ENCODE data around the gene GPX7.

Gene GPX7

GRCh38 chr1:52629325-52629643 lies 27.1 kb downstream of the GPX7 start:
- no peak for DNase-seq (ENCODE audit: low spot score)

- DNase-seq (ENCODE audit: low spot score) = no peak
Observed at GRCh38 chr1:52629667-52630066, 27.5 kb downstream of the GPX7 start.

GRCh38 chr1:52631759-52632331 lies 29.7 kb downstream of the GPX7 start:
- DNase-seq (ENCODE audit: low spot score) = no peak

- DNase-seq (ENCODE audit: low spot score) = no peak
Observed at GRCh38 chr1:52632732-52633290, 30.6 kb downstream of the GPX7 start, which contains the start of gene SHISAL2A. TSS of gene SHISAL2A (plus strand) at chr1:52633168. CDS start at chr1:52633494, 326 bp downstream.

- DNase-seq (ENCODE audit: low spot score) = no peak
Observed at GRCh38 chr1:52633291-52633754, 31.2 kb downstream of the GPX7 start.

- no peak for DNase-seq (ENCODE audit: low spot score)
Observed at GRCh38 chr1:52634111-52634510, 31.9 kb downstream of the GPX7 start.

- DNase-seq (ENCODE audit: low spot score) = no peak
Observed at GRCh38 chr1:52635321-52636089, 33.3 kb downstream of the GPX7 start.

- no peak for DNase-seq (ENCODE audit: low spot score)
Observed at GRCh38 chr1:52636721-52637695, 34.8 kb downstream of the GPX7 start.

- no peak for DNase-seq (ENCODE audit: low spot score)
Observed at GRCh38 chr1:52637946-52638345, 35.8 kb downstream of the GPX7 start.

- no peak for DNase-seq (ENCODE audit: low spot score)
Observed at GRCh38 chr1:52640697-52641096, 38.5 kb downstream of the GPX7 start.

- DNase-seq (ENCODE audit: low spot score) = no peak
Observed at GRCh38 chr1:52641307-52641706, 39.1 kb downstream of the GPX7 start.

GRCh38 chr1:52645261-52645660 lies 43.1 kb downstream of the GPX7 start:
- no peak for DNase-seq (ENCODE audit: low spot score)

- no peak for DNase-seq (ENCODE audit: low spot score)
Observed at GRCh38 chr1:52651904-52652303, 49.7 kb downstream of the GPX7 start.

GRCh38 chr1:52653207-52653849 lies 51.2 kb downstream of the GPX7 start:
- DNase-seq (ENCODE audit: low spot score) = no peak

- no peak for DNase-seq (ENCODE audit: low spot score)
Observed at GRCh38 chr1:52654063-52654462, 51.9 kb downstream of the GPX7 start.

- no peak for DNase-seq (ENCODE audit: low spot score)
Observed at GRCh38 chr1:52657702-52658101, 55.5 kb downstream of the GPX7 start.
